H4 (cell line): ENCODE measurements around the gene SNX15. TPM values are rescaled to one million over a fixed set of nuclear protein-coding genes. Genes with fewer than 3 reads are reported as not detected.

Source experiments
- DNase-seq: peaks from one replicate; pipeline ENCODE4 v3.0.0-alpha.2; 2015; ENCODE audit warnings: low spot score
- total RNA-seq: library from RNA; depleted of rRNA; stranded (reverse); fragments of >200 nt; shearing (Covaris generic); gene quantifications from 2 replicates; pipeline ENCODE4 v1.2.3, GENCODE V29; 2014

Gene SNX15
- total RNA-seq, 1 experiment from 2014 or later, result 8.5 TPM

GRCh38 chr11:65056999-65057398 is 29.8 kb downstream of the SNX15 start:
- DNase-seq, result no peak

GRCh38 chr11:65057526-65057925 is 30.3 kb downstream of the SNX15 start:
- no peak for DNase-seq

- no peak for DNase-seq
These were observed 30.8 kb downstream of the SNX15 start for GRCh38 chr11:65058012-65058411.

GRCh38 chr11:65058419-65059054 is 31.3 kb downstream of the SNX15 start, which contains the start of gene NAALADL1:
TSS of gene NAALADL1 (minus strand) at chr11:65058553. CDS start at chr11:65058521, 32 bp downstream.
- DNase-seq, result no peak

- no peak for DNase-seq
These were observed 32.3 kb downstream of the SNX15 start for GRCh38 chr11:65059523-65059922.

GRCh38 chr11:65059959-65060824 is 33.0 kb downstream of the SNX15 start:
- DNase-seq, result no peak

- no peak for DNase-seq
These were observed 33.7 kb downstream of the SNX15 start for GRCh38 chr11:65060913-65061408.

GRCh38 chr11:65063532-65063931 is 36.3 kb downstream of the SNX15 start:
- no peak for DNase-seq

- DNase-seq, result no peak
These were observed 37.6 kb downstream of the SNX15 start for GRCh38 chr11:65064847-65065240.

GRCh38 chr11:65065851-65066250 is 38.6 kb downstream of the SNX15 start:
- DNase-seq, result no peak

- DNase-seq, result no peak
These were observed 39.1 kb downstream of the SNX15 start for GRCh38 chr11:65066315-65066714.

- DNase-seq, result no peak
These were observed 39.6 kb downstream of the SNX15 start for GRCh38 chr11:65066805-65067291.

- DNase-seq, result no peak
These were observed 40.2 kb downstream of the SNX15 start for GRCh38 chr11:65067446-65067845.

- no peak for DNase-seq
These were observed 42.0 kb downstream of the SNX15 start for GRCh38 chr11:65069217-65069616.

GRCh38 chr11:65071907-65072630 is 44.8 kb downstream of the SNX15 start:
- no peak for DNase-seq

GRCh38 chr11:65072631-65072966 is 45.4 kb downstream of the SNX15 start:
- DNase-seq, result no peak

GRCh38 chr11:65077451-65077850 is 50.2 kb downstream of the SNX15 start:
- no peak for DNase-seq

- no peak for DNase-seq
These were observed 50.9 kb downstream of the SNX15 start for GRCh38 chr11:65078151-65078550.

GRCh38 chr11:65078786-65079342 is 51.6 kb downstream of the SNX15 start:
- no peak for DNase-seq

GRCh38 chr11:65083134-65083833 is 56.0 kb downstream of the SNX15 start:
- DNase-seq, result no peak
